Right lobe of liver (tissue), 6 donors: Measurements from ENCODE around the gene TSPAN11. TPM values are rescaled to one million over a fixed set of nuclear protein-coding genes. Genes with fewer than 3 reads are reported as not detected.
"Not testable (repeated sequence)": the region's sequence is repeated elsewhere in the genome, so short reads cannot be mapped to it uniquely, and the experiment has no call there.

Source experiments
- ATAC-seq, 4 donors: fragments of 200-7000 bp; cut with Tn5 transposase; one replicate each; pipeline ENCODE4 v1.9.1; 2020; ENCODE audit warnings: mild to moderate bottlenecking in 4 of 4, moderate library complexity in 4 of 4
- DNase-seq, 3 donors: peaks; one replicate each; pipeline ENCODE4 v3.0.0-alpha.2; 2020
- H3K27ac ChIP-seq, 3 donors: fragments of 200-600 bp; one replicate each; pipeline ENCODE4 v1.8.0; 2022
- H3K27me3 ChIP-seq, 2 donors: fragments of 200-600 bp; one replicate each; pipeline ENCODE4 v1.8.0; 2022
- H3K36me3 ChIP-seq, 4 donors: fragments of 200-600 bp; sonication (generic) in 1 of 4; one replicate each; pipeline versions ENCODE4 v1.5.1 to v1.8.0; 2017 to 2022; ENCODE audit warnings: control low read depth in 1 of 4
- H3K4me1 ChIP-seq, 4 donors: fragments of 200-600 bp; sonication (generic) in 1 of 4; one replicate each; pipeline versions ENCODE4 v1.5.1 to v1.8.0; 2017 to 2022; ENCODE audit warnings: control low read depth in 1 of 4
- H3K4me3 ChIP-seq, 3 donors: fragments of 200-600 bp; one replicate each; pipeline ENCODE4 v1.8.0; 2022
- H3K9me3 ChIP-seq, 4 donors: fragments of 200-600 bp; sonication (generic) in 1 of 4; one replicate each; pipeline versions ENCODE4 v1.5.1 to v1.8.0; 2017 to 2022; ENCODE audit warnings: control low read depth in 1 of 4
- POLR2A ChIP-seq: fragments of 450-650 bp; IDR thresholded peaks from one replicate; pipeline ENCODE4 v1.6.1; 2017; ENCODE audit warnings: antibody characterized with exemption, mild to moderate bottlenecking
- WGBS: methylation state at CpG from one replicate; pipeline ENCODE4 v1.1.6; 2018; ENCODE audit warnings: low coverage, low lambda C conversion rate; ENCODE audit not compliant: insufficient coverage; ENCODE audit errors: missing lambda C conversion rate; 5-methylcytosine and 5-hydroxymethylcytosine counted together
- intact Hi-C, 2 donors: fragments of 100-400 bp; cut with DNase I; formaldehyde crosslinking; loops; one replicate each; pipeline versions ENCODE4 v1.11.2 to v1.14.1; 2022
- total RNA-seq, 6 experiments: library from RNA; depleted of rRNA in 2 of 6; stranded (reverse); fragments of >200 nt in 2 of 6; fragmentation: NEBNext Ultra II Directional in 3 of 6; extraction: Animal tissue kit (Norgen Biotek cat#: 25700) in 3 of 6; gene quantifications; one replicate each; pipeline versions ENCODE4 v1.1.0 to v1.2.4, GENCODE V29; 2016 to 2023
- TF ChIP-seq, protein P1 (sequence below), 4 donors: fragments of 200-600 bp in 3 of 4; fragments of 450-650 bp in 1 of 4; IDR thresholded peaks; one replicate each; pipeline versions ENCODE4 v1.5.1 to v1.8.0; 2016 to 2022; ENCODE audit warnings: antibody characterized with exemption in 4 of 4, mild to moderate bottlenecking in 2 of 4
- donor health status: DM: no; HTN: yes; CAD: no.
- donor health status: DM: no; HTN: no; CAD: no.
- donor health status: DM: no; HTN: no; CAD: no.
- donor health status: DM: no; HTN: yes; CAD: no.
- donor health status: DM: no; HTN: yes; CAD: no.

Gene TSPAN11
- total RNA-seq, 6 experiments from 2014 or later = 0.31 to 1.00 (median 0.60) TPM

DNA sequence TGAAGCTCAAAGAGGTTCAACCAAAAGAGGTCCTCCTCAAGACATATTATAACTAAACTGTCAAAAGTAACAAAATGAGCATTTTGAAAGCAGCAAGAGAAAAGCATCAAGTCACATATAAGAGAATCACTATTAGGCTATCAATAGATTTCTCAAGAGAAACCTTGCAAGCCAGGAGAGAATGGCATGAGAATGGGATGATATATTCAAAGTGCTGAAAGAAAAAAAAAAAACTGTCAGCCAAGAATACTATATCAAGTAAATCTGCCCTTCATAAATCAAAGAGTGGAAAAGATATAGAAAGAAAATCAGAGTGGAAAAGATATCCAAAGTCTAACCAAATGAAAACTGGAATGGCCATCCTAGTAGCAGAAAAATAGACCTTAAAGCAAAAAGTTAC lies 39.3 kb upstream of the TSPAN11 start:
- Histone ChIP-seq H3K27me3 (no peaks in the 10 kb centered on the region), H3K4me1 (no peaks in the 10 kb centered on the region), H3K4me3 (no peak overlapping the region), H3K27ac (no peak overlapping the region), H3K36me3 (no peaks in the 10 kb centered on the region), H3K9me3 (no peaks in the 10 kb centered on the region)
- ATAC-seq = no peak
- intact Hi-C loops = no loop called here
- no peak for TF ChIP-seq POLR2A
- TF ChIP-seq, protein P1, sequence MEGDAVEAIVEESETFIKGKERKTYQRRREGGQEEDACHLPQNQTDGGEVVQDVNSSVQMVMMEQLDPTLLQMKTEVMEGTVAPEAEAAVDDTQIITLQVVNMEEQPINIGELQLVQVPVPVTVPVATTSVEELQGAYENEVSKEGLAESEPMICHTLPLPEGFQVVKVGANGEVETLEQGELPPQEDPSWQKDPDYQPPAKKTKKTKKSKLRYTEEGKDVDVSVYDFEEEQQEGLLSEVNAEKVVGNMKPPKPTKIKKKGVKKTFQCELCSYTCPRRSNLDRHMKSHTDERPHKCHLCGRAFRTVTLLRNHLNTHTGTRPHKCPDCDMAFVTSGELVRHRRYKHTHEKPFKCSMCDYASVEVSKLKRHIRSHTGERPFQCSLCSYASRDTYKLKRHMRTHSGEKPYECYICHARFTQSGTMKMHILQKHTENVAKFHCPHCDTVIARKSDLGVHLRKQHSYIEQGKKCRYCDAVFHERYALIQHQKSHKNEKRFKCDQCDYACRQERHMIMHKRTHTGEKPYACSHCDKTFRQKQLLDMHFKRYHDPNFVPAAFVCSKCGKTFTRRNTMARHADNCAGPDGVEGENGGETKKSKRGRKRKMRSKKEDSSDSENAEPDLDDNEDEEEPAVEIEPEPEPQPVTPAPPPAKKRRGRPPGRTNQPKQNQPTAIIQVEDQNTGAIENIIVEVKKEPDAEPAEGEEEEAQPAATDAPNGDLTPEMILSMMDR (IDR thresholded peaks at IDR 0.05) = no peak
- no peak for DNase-seq

DNA sequence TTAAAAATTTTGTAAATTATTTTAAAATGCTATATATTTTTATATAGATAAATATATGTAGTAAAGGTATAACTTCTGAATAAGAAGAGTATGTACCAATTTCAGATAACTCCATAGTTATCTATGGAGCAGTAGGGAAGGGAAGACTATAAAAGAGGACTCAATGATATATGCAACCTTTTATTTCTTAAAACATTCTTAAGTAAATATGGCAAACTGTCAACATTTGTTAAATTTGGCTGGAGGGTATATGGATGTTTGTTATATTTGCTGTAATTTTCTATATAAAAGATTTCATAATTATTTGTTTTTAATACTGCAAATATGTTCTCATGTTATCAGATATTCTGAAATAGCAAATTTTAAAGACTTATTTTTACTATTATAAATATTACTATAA lies 38.3 kb upstream of the TSPAN11 start:
- Histone ChIP-seq H3K27ac (no peak overlapping the region), H3K9me3 (no peaks in the 10 kb centered on the region), H3K4me1 (no peaks in the 10 kb centered on the region), H3K4me3 (no peak overlapping the region), H3K27me3 (no peaks in the 10 kb centered on the region), H3K36me3 (no peaks in the 10 kb centered on the region)
- intact Hi-C loops = no loop called here
- no peak for DNase-seq
- TF ChIP-seq POLR2A = no peak
- TF ChIP-seq, protein P1 (IDR thresholded peaks at IDR 0.05) = no peak
- ATAC-seq = no peak

DNA sequence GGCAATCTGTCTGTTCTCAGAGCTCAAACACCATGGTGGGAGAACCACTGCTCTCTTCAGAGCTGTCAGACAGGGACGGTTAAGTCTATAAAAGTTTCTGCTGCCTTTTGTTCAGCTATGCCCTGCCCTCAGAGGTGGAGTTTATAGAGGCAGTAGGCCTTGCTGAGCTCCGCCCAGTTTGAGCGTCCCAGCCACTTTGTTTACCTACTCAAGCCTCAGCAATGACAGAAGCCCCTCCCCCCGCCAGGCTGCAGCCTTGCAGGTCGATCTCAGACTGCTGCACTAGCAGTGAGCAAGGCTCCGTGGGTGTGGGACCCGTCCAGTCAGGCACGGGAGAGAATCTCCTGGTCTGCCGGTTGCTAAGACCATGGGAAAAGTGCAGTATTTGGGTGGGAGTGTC lies 32.0 kb upstream of the TSPAN11 start:
- H3K27ac ChIP-seq, H3K9me3 ChIP-seq, H3K36me3 ChIP-seq, H3K4me3 ChIP-seq, ATAC-seq, DNase-seq, H3K4me1 ChIP-seq, H3K27me3 ChIP-seq, intact Hi-C loops: not testable (repeated sequence)
- 42% methylated on average over 2 of the region's 9 CpGs for WGBS

DNA sequence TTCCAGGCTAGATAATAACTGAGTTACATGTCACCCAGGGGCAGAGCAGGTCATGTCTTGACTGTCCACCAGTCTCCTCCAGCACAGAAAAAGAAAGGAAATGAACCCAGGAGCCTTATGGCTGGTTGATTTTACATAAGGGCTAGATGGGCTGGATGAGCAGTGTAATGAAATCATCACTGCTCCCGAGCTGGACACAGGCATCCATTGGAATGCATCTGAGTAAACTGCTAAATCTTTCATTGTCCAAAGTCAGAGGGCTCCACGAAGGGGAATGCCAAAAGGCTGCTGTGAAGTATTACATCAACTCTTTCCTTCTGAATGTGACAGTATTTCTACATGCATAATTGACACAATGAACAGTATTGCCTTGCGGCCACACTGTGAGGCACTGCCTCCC lies 30.1 kb upstream of the TSPAN11 start:
- 50% methylated on average over 2 of the region's 3 CpGs for WGBS
- TF ChIP-seq POLR2A = no peak
- TF ChIP-seq, protein P1 (IDR thresholded peaks at IDR 0.05) = no peak
- ATAC-seq (no peak), DNase-seq (no peak)
- no peaks in the 10 kb centered on the region for H3K36me3 ChIP-seq
- H3K27me3 ChIP-seq = no peaks in the 10 kb centered on the region
- H3K27ac ChIP-seq = no peak overlapping the region
- H3K9me3 ChIP-seq = no peaks in the 10 kb centered on the region
- H3K4me3 ChIP-seq = no peak overlapping the region
- H3K4me1 ChIP-seq = no peaks in the 10 kb centered on the region
- intact Hi-C loops = no loop called here

DNA sequence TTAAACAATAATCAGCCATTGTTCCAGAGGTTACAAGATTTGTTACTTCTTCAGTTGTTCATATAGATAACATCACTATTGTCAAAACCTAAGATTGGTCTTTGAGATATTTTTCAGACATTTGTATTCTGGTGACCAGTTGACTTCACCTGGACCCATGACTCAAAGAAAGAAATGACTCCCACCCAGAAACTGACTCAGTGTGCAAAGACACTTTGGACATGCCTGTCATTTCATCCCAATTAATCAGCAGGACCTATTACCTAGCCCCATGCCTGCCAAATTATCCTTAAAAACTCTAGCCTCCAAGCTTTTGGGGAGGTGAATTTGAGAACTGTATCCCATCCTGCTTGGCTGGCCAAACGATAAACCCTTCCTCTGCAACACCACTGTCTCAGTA lies 27.7 kb upstream of the TSPAN11 start:
- Histone ChIP-seq H3K27me3 (no peaks in the 10 kb centered on the region), H3K27ac (no peak overlapping the region), H3K36me3 (no peaks in the 10 kb centered on the region), H3K9me3 (no peaks in the 10 kb centered on the region), H3K4me1 (no peaks in the 10 kb centered on the region), H3K4me3 (no peak overlapping the region)
- intact Hi-C loops = no loop called here
- 50% methylated on average over 1 of the region's 1 CpG for WGBS
- TF ChIP-seq, protein P1 (IDR thresholded peaks at IDR 0.05) = no peak
- no peak for TF ChIP-seq POLR2A
- ATAC-seq = no peak
- no peak for DNase-seq
